HG03280 (cell line): ENCODE data around the gene GPR62.

Experiments used
- ATAC-seq: cut with Tn5 transposase; IDR thresholded peaks from one replicate; pipeline ENCODE4 v1.9.1; 2021; ENCODE audit warnings: mild to moderate bottlenecking, moderate library complexity; ENCODE audit not compliant: unreplicated experiment

The GPR62 gene

GRCh38 chr3:51954105-51954504, 1.1 kb upstream of the GPR62 start:
- ATAC-seq, result no peak

GRCh38 chr3:51954713-51955112, 468 bp upstream of the GPR62 start:
- ATAC-seq, result no peak

- no peak for ATAC-seq
Measured at GRCh38 chr3:51955893-51956770, 951 bp downstream of the GPR62 start.

- ATAC-seq, result no peak
Measured at GRCh38 chr3:51957520-51958205, 2.5 kb downstream of the GPR62 start.

- ATAC-seq, result no peak
Measured at GRCh38 chr3:51958603-51959521, 3.7 kb downstream of the GPR62 start.

GRCh38 chr3:51959651-51960050, 4.5 kb downstream of the GPR62 start:
- ATAC-seq, result no peak

- ATAC-seq, result no peak
Measured at GRCh38 chr3:51960386-51960785, 5.2 kb downstream of the GPR62 start.

- ATAC-seq, result no peak
Measured at GRCh38 chr3:51961011-51961410, 5.8 kb downstream of the GPR62 start.

GRCh38 chr3:51961602-51962569, 6.7 kb downstream of the GPR62 start:
- ATAC-seq, result no peak

- ATAC-seq, result no peak
Measured at GRCh38 chr3:51962854-51963530, 7.8 kb downstream of the GPR62 start.

- no peak for ATAC-seq
Measured at GRCh38 chr3:51963951-51964451, 8.8 kb downstream of the GPR62 start.

GRCh38 chr3:51964521-51964920, 9.3 kb downstream of the GPR62 start:
- ATAC-seq, result no peak

GRCh38 chr3:51966016-51966415, 10.8 kb downstream of the GPR62 start:
- ATAC-seq, result no peak

- ATAC-seq, result no peak
Measured at GRCh38 chr3:51966486-51966885, 11.3 kb downstream of the GPR62 start.

GRCh38 chr3:51966922-51967383, 11.8 kb downstream of the GPR62 start:
- peak; percentile 41 for ATAC-seq

GRCh38 chr3:51967384-51968169, 12.4 kb downstream of the GPR62 start, which contains the start of gene PCBP4:
Gene PCBP4 (minus strand): TSS chr3:51967454. CDS start chr3:51961240, 6,214 bp downstream.
- peak; percentile 49 for ATAC-seq

GRCh38 chr3:51968170-51968775, 13.1 kb downstream of the GPR62 start:
- no peak for ATAC-seq
